ENCODE measurements around the gene TEDC1.

TEDC1 gene

GRCh38 chr14:105525861-105526775 lies 35.1 kb downstream of the TEDC1 start, which contains the start of gene TMEM121 (continued):
- peak; percentile 39; the same call in 1 of the 2 replicates for TF ChIP-seq GLIS1 (tag by site-specific recombination; IDR thresholded peaks at IDR 0.05)
- no peak for TF ChIP-seq ZNF155 (tag by site-specific recombination; IDR thresholded peaks at IDR 0.05)

GRCh38 chr14:105526776-105527380 lies 35.8 kb downstream of the TEDC1 start:
- H3K36me3 ChIP-seq (ENCODE audit: control insufficient read depth in 2 of 2, insufficient read depth in 1 of 2, low read length in 2 of 2): peaks cover 0 to 24% of the 10 kb centered on the region in 2 experiments; a peak in 1 of 3 replicates
- no peaks in the 10 kb centered on the region for H3K9me3 ChIP-seq (ENCODE audit: control insufficient read depth, insufficient read depth, low read depth, low read length)
- ChIA-PET CTCF (interaction anchor here (0.6 to 1.2 kb wide), 2 partner anchors 11 to 583 kb away, joined by 3 read pairs; no protein-coding TSS in a partner anchor), POLR2A (no interaction called here)
- H3K4me1 ChIP-seq (ENCODE audit: control insufficient read depth, insufficient read depth, low read length): 0 out of 2 replicates have a peak, but pooled peaks cover 2% of the 10 kb centered on the region
- H3K27ac ChIP-seq (ENCODE audit: extremely low read depth, low read depth, low read length): peak overlapping the region; percentile 74; the same call in 1 of the 2 replicates
- H3K4me3 ChIP-seq (ENCODE audit: low read depth, low read length): peak overlapping the region; percentile 56
- TF ChIP-seq MEIS1 (CRISPR knock-in tag; IDR thresholded peaks at IDR 0.05; ENCODE audit: borderline replicate concordance) (no peak), ZNF558 (tag by site-specific recombination; IDR thresholded peaks at IDR 0.05) (no peak), ZNF449 (tag by site-specific recombination; IDR thresholded peaks at IDR 0.05) (no peak), KLF8 (tag by site-specific recombination; IDR thresholded peaks at IDR 0.05) (peak; percentile 55; the same call in 1 of the 2 replicates), ZNF660 (tag by site-specific recombination; IDR thresholded peaks at IDR 0.05) (no peak), ZNF202 (tag by site-specific recombination; IDR thresholded peaks at IDR 0.05; ENCODE audit: borderline replicate concordance) (no peak), ZNF174 (tag by site-specific recombination; IDR thresholded peaks at IDR 0.05) (no peak), ZNF114 (tag by site-specific recombination; IDR thresholded peaks at IDR 0.05) (no peak), ZNF350 (tag by site-specific recombination; IDR thresholded peaks at IDR 0.05) (no peak), ZBTB26 (tag by site-specific recombination; optimal IDR thresholded peaks at IDR 0.05) (peak; percentile 29), ZNF654 (tag by site-specific recombination; IDR thresholded peaks at IDR 0.05; ENCODE audit: low read depth) (no peak), ZNF133 (tag by site-specific recombination; IDR thresholded peaks at IDR 0.05) (no peak), ZNF24 (tag by site-specific recombination; IDR thresholded peaks at IDR 0.05) (no peak), ZNF585B (tag by site-specific recombination; IDR thresholded peaks at IDR 0.05) (no peak), GLI4 (tag by site-specific recombination; IDR thresholded peaks at IDR 0.05) (no peak), ZNF843 (tag by site-specific recombination; IDR thresholded peaks at IDR 0.05) (no peak), ZNF132 (tag by site-specific recombination; IDR thresholded peaks at IDR 0.05; ENCODE audit: borderline replicate concordance) (no peak), ZNF792 (tag by site-specific recombination; IDR thresholded peaks at IDR 0.05) (no peak), ZNF488 (tag by site-specific recombination; IDR thresholded peaks at IDR 0.05) (no peak), ZNF341 (tag by site-specific recombination; IDR thresholded peaks at IDR 0.05; ENCODE audit: low read depth) (0 out of 2 replicates have a peak, but pooled peaks have one; percentile 18), ZNF211 (tag by site-specific recombination; IDR thresholded peaks at IDR 0.05; ENCODE audit: low read depth) (no peak), ZBTB17 (tag by site-specific recombination; IDR thresholded peaks at IDR 0.05) (no peak), SCRT2 (tag by site-specific recombination; IDR thresholded peaks at IDR 0.05) (no peak), SP3 (tag by site-specific recombination; IDR thresholded peaks at IDR 0.05) (no peak; the same call in 1 of the 2 replicates), SP7 (tag by site-specific recombination; IDR thresholded peaks at IDR 0.05) (no peak), ZNF2 (tag by site-specific recombination; IDR thresholded peaks at IDR 0.05) (no peak), ZNF555 (tag by site-specific recombination; conservative IDR thresholded peaks at IDR 0.05) (no peak), ZNF398 (tag by site-specific recombination; IDR thresholded peaks at IDR 0.05) (no peak), MYNN (tag by site-specific recombination; IDR thresholded peaks at IDR 0.05; ENCODE audit: borderline replicate concordance) (no peak), ZSCAN23 (tag by site-specific recombination; IDR thresholded peaks at IDR 0.05) (no peak)
